Measurements from ENCODE around the gene RWDD3. TPM values are rescaled to one million over a fixed set of nuclear protein-coding genes. Genes with fewer than 3 reads are reported as not detected.

Gene RWDD3
- total and polyA plus RNA-seq, 2 donors (not counting 1 experiment from before 2014, with no cell fraction given): 19.9 to 21.9 TPM

DNA sequence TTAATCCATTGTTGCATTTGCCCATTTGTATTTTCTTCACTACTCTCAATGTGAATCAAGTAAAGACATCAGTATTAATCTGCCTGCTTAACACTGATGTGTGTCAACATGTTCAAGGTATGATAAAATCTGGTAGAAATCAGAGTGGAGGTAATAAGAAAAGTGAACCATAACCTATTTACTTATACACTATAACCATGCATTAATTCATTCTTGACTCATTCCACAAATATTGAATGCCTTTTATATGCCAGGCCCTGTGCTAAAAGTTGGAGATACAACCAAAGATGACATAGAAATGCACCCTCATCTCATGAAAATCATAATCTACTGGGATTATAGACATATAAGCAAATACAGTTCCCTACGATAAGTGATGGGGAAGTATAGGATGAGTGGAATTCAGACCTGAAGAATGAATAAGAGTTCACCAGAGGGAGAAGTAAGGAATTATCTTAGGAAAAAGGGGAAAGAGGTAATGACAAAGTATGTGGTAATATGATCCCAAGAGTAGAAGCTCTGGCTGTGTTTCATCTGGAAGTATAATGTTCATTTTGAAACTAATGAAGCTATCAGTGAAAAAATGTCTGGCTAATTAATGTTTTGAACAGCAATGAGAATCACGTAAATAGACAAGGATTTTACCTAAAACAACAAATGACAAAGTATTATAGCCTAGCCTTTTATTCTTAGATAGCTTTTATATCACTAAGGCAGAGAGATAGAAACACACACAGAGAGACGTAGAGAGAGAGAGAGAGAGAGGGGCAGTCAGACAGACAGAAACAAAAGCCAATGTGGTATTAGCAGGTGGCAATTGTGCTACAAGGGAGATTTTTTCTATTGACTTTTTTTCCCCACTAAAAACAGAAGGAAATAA lies 7.0 kb upstream of the RWDD3 start:
- Histone ChIP-seq H3K79me2 (ENCODE audit: control insufficient read depth, insufficient read depth, low read length) (no peaks in the 10 kb centered on the region), H3K4me2 (replicated peaks; ENCODE audit: low read depth, low read length, poor library complexity, severe bottlenecking) (no peak overlapping the region), H3K27ac (ENCODE audit: low read length in 2 of 2) (no peak overlapping the region), H3K9ac (ENCODE audit: low read length) (no peak overlapping the region), H3K4me1 (ENCODE audit: control insufficient read depth in 2 of 2, insufficient read depth in 2 of 2, low read length in 2 of 2) (no peaks in the 10 kb centered on the region), H3K36me3 (replicated peaks in 1 of 2; ENCODE audit: control extremely low read depth in 1 of 2, control insufficient read depth in 1 of 2, extremely low read depth in 1 of 2, insufficient read depth in 2 of 2, low read length in 1 of 2) (no peaks in the 10 kb centered on the region), H2AFZ (ENCODE audit: insufficient read depth, low read depth, low read length, poor library complexity, severe bottlenecking) (no peak overlapping the region), H4K20me1 (ENCODE audit: control insufficient read depth, insufficient read depth, low read length, poor library complexity, severe bottlenecking) (no peaks in the 10 kb centered on the region), H3K4me3 (ENCODE audit: control extremely low read depth in 1 of 5, extremely low read depth in 1 of 5, insufficient read depth in 1 of 5, low read depth in 2 of 5, low read length in 4 of 5) (no peak overlapping the region), H3K27me3 (replicated peaks in 1 of 4; ENCODE audit: control extremely low read depth in 1 of 4, control insufficient read depth in 3 of 4, insufficient read depth in 4 of 4, low read length in 3 of 4) (peaks cover 0 to 12% (median 4%) of the 10 kb centered on the region in 4 experiments), H3K9me3 (ENCODE audit: control extremely low read depth in 1 of 3, control insufficient read depth in 2 of 3, insufficient read depth in 1 of 3, low read length in 2 of 3) (peaks cover 0 to 2% (median 0%) of the 10 kb centered on the region in 3 donors)
- POLR2A ChIA-PET: no interaction called here
- CTCF ChIA-PET: interaction anchor here (1.4 kb wide), 1 partner anchor 142 kb away, joined by 4 read pairs; no protein-coding TSS in a partner anchor
- TF ChIP-seq, protein P1, sequence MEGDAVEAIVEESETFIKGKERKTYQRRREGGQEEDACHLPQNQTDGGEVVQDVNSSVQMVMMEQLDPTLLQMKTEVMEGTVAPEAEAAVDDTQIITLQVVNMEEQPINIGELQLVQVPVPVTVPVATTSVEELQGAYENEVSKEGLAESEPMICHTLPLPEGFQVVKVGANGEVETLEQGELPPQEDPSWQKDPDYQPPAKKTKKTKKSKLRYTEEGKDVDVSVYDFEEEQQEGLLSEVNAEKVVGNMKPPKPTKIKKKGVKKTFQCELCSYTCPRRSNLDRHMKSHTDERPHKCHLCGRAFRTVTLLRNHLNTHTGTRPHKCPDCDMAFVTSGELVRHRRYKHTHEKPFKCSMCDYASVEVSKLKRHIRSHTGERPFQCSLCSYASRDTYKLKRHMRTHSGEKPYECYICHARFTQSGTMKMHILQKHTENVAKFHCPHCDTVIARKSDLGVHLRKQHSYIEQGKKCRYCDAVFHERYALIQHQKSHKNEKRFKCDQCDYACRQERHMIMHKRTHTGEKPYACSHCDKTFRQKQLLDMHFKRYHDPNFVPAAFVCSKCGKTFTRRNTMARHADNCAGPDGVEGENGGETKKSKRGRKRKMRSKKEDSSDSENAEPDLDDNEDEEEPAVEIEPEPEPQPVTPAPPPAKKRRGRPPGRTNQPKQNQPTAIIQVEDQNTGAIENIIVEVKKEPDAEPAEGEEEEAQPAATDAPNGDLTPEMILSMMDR (IDR thresholded peaks at IDR 0.05): no peak
- TF ChIP-seq EZH2 (IDR thresholded peaks at IDR 0.05; ENCODE audit: borderline replicate concordance, insufficient read depth, low read depth, low read length, poor library complexity, severe bottlenecking): no peak
- no peak overlapping the region for H3K27ac Mint-ChIP-seq
- WGBS (ENCODE audit: insufficient coverage): no CpG with 5 or more reads among the region's 3 CpGs
- no peak overlapping the region for H3K4me3 Mint-ChIP-seq
- DNase-seq (no peak), ATAC-seq (ENCODE audit: low read depth) (no peak)
- H3K4me1 Mint-ChIP-seq: no peaks in the 10 kb centered on the region
- intact Hi-C loops (cut with micrococcal nuclease): no loop called here
- H3K27me3 Mint-ChIP-seq: peaks cover 11% of the 10 kb centered on the region
- H3K9me3 Mint-ChIP-seq (ENCODE audit: insufficient read depth): no peaks in the 10 kb centered on the region

DNA sequence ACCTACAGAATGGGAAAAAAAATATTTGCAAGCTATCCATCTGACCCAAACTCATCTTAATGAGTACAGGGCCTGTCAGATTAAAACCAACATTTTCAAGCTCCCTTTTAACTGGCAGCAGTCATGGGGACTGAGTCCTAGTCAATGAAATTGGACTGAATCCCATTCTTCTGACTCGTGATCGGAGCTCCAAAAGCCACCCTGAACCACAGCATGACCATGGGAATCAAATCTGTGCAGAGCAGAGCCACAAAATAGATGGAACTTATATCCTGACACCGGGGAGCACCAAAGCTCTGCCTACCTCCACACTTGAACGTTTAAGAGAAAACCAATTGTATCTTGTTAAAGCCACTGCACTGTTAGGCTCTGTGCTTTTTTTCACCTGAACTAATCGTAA lies 5.0 kb upstream of the RWDD3 start:
- H3K4me1 ChIP-seq (ENCODE audit: control insufficient read depth in 2 of 2, insufficient read depth in 2 of 2, low read length in 2 of 2): peaks cover 7% of the 10 kb centered on the region in 2 donors
- H3K9me3 ChIP-seq (ENCODE audit: control extremely low read depth in 1 of 3, control insufficient read depth in 2 of 3, insufficient read depth in 1 of 3, low read length in 2 of 3): no peaks in the 10 kb centered on the region
- no peak for ATAC-seq (ENCODE audit: low read depth)
- TF ChIP-seq, protein P1 (IDR thresholded peaks at IDR 0.05): no peak
- TF ChIP-seq EZH2 (IDR thresholded peaks at IDR 0.05; ENCODE audit: borderline replicate concordance, insufficient read depth, low read depth, low read length, poor library complexity, severe bottlenecking): no peak
- Mint-ChIP-seq H3K27ac (no peak overlapping the region), H3K9me3 (ENCODE audit: insufficient read depth) (no peaks in the 10 kb centered on the region), H3K4me1 (peaks cover 9% of the 10 kb centered on the region), H3K27me3 (peaks cover 13% of the 10 kb centered on the region), H3K4me3 (no peak overlapping the region)
- no peaks in the 10 kb centered on the region for H4K20me1 ChIP-seq (ENCODE audit: control insufficient read depth, insufficient read depth, low read length, poor library complexity, severe bottlenecking)
- H3K9ac ChIP-seq (ENCODE audit: low read length): no peak overlapping the region
- ChIA-PET POLR2A (no interaction called here), CTCF (no interaction called here)
- no peak overlapping the region for H3K4me2 ChIP-seq (replicated peaks; ENCODE audit: low read depth, low read length, poor library complexity, severe bottlenecking)
- 86% methylated on average over 5 of the region's 5 CpGs for WGBS (ENCODE audit: insufficient coverage)
- H3K27me3 ChIP-seq (replicated peaks in 1 of 4; ENCODE audit: control extremely low read depth in 1 of 4, control insufficient read depth in 3 of 4, insufficient read depth in 4 of 4, low read length in 3 of 4): peaks cover 0 to 15% (median 4%) of the 10 kb centered on the region in 4 experiments
- DNase-seq: no peak
- no peaks in the 10 kb centered on the region for H3K36me3 ChIP-seq (replicated peaks in 1 of 2; ENCODE audit: control extremely low read depth in 1 of 2, control insufficient read depth in 1 of 2, extremely low read depth in 1 of 2, insufficient read depth in 2 of 2, low read length in 1 of 2)
- intact Hi-C loops (cut with micrococcal nuclease): no loop called here
- no peak overlapping the region for H3K27ac ChIP-seq (ENCODE audit: low read length in 2 of 2)
- no peak overlapping the region for H2AFZ ChIP-seq (ENCODE audit: insufficient read depth, low read depth, low read length, poor library complexity, severe bottlenecking)
- peaks cover 10% of the 10 kb centered on the region for H3K79me2 ChIP-seq (ENCODE audit: control insufficient read depth, insufficient read depth, low read length)
- no peak overlapping the region for H3K4me3 ChIP-seq (ENCODE audit: control extremely low read depth in 1 of 5, extremely low read depth in 1 of 5, insufficient read depth in 1 of 5, low read depth in 2 of 5, low read length in 4 of 5)

Measured in B cell (primary cell).